Subcutaneous abdominal adipose tissue (tissue), 5 donors: ENCODE measurements around the gene LGALS9B.
"Not testable (repeated sequence)": the region's sequence is repeated elsewhere in the genome, so short reads cannot be mapped to it uniquely, and the experiment has no call there.

Source experiments
- H3K27ac ChIP-seq: one replicate; pipeline ENCODE4 v1.7.0; 2013; ENCODE audit warnings: low read depth, mild to moderate bottlenecking, inconsistent platforms, low read length, moderate library complexity
- H3K27me3 ChIP-seq, 5 donors: one replicate each; pipeline ENCODE4 v1.7.0; 2013; ENCODE audit warnings: low read length in 5 of 5, inconsistent platforms in 1 of 5; ENCODE audit not compliant: control insufficient read depth in 5 of 5, insufficient read depth in 4 of 5
- H3K36me3 ChIP-seq, 5 donors: one replicate each; pipeline ENCODE4 v1.7.0; 2013; ENCODE audit warnings: low read length in 5 of 5; ENCODE audit not compliant: control insufficient read depth in 5 of 5, insufficient read depth in 5 of 5
- H3K4me1 ChIP-seq, 5 donors: one replicate each; pipeline ENCODE4 v1.7.0; 2013; ENCODE audit warnings: low read length in 5 of 5, mild to moderate bottlenecking in 3 of 5, moderate library complexity in 1 of 5; ENCODE audit not compliant: control insufficient read depth in 5 of 5, insufficient read depth in 5 of 5
- H3K4me3 ChIP-seq, 5 donors: one replicate each; pipeline ENCODE4 v1.7.0; 2013; ENCODE audit warnings: low read length in 5 of 5, low read depth in 1 of 5
- H3K9ac ChIP-seq, 5 donors: one replicate each; pipeline ENCODE4 v1.7.0; 2013; ENCODE audit warnings: low read length in 5 of 5, mild to moderate bottlenecking in 4 of 5, moderate library complexity in 3 of 5
- H3K9me3 ChIP-seq, 5 donors: one replicate each; pipeline ENCODE4 v1.7.0; 2013; ENCODE audit warnings: low read length in 5 of 5; ENCODE audit not compliant: control insufficient read depth in 5 of 5
- donor health status: healthy.
- donor health status: healthy.
- donor health status: healthy.
- donor health status: healthy.
- donor health status: healthy.

LGALS9B gene

GRCh38 chr17:20467447-20467846 lies at the start of gene LGALS9B:
Gene LGALS9B, minus strand, starts transcription at chr17:20467539. Its CDS starts 69 bp downstream, at chr17:20467470.
- H3K27ac ChIP-seq, H3K4me1 ChIP-seq, H3K9ac ChIP-seq, H3K36me3 ChIP-seq, H3K9me3 ChIP-seq, H3K27me3 ChIP-seq, H3K4me3 ChIP-seq: not testable (repeated sequence)

GRCh38 chr17:20516986-20517385 lies 49.6 kb upstream of the LGALS9B start:
- H3K27ac ChIP-seq, H3K27me3 ChIP-seq, H3K4me3 ChIP-seq, H3K4me1 ChIP-seq, H3K9ac ChIP-seq, H3K9me3 ChIP-seq, H3K36me3 ChIP-seq: not testable (repeated sequence)

- not testable (repeated sequence) for H3K27ac ChIP-seq, H3K36me3 ChIP-seq, H3K4me1 ChIP-seq, H3K27me3 ChIP-seq, H3K4me3 ChIP-seq, H3K9ac ChIP-seq, H3K9me3 ChIP-seq
Measured at GRCh38 chr17:20515099-20515498, 47.8 kb upstream of the LGALS9B start.

DNA sequence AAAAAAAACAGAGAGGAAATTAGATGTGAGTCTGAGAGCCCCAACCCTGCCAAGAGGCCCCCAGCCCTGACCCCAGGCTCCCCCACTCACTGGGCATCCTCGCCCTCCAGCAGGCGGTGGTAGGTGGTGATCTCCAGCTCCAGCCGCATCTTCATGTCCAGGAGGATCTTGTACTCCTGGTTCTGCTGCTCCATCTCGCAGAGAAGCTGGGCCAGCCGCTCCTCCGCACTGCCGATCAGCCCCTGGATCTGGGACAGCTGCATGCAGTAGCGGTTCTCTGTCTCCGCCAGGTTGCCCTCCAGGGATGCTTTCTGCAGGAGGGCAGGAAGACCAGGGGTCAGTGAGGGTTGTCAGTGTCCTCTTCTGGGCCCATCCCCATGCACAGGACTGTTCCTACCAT lies 46.2 kb upstream of the LGALS9B start:
- not testable (repeated sequence) for H3K36me3 ChIP-seq, H3K27ac ChIP-seq, H3K4me1 ChIP-seq, H3K9ac ChIP-seq, H3K27me3 ChIP-seq, H3K9me3 ChIP-seq, H3K4me3 ChIP-seq

DNA sequence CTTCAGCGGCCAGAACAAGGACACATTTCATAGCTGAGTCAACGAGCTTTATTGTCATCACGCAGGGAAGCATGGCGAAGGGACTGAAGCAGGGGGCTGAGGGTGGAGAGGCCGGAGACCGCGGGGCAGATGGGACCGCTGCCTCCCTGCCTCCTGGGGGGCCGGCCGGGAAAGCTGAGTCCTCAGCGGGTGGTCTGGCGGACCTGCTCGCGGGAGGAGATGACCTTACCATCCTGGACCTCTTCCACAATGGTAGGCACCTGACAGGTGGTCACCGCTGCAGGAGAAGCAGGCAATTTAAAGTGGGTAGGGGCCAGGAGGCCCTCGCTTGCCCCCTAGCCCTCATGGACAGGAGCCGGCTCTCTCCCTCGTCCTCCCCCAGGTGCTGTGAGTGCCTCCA lies 45.0 kb upstream of the LGALS9B start:
- H3K27me3 ChIP-seq, H3K27ac ChIP-seq, H3K9me3 ChIP-seq, H3K4me3 ChIP-seq, H3K9ac ChIP-seq, H3K36me3 ChIP-seq, H3K4me1 ChIP-seq: not testable (repeated sequence)

DNA sequence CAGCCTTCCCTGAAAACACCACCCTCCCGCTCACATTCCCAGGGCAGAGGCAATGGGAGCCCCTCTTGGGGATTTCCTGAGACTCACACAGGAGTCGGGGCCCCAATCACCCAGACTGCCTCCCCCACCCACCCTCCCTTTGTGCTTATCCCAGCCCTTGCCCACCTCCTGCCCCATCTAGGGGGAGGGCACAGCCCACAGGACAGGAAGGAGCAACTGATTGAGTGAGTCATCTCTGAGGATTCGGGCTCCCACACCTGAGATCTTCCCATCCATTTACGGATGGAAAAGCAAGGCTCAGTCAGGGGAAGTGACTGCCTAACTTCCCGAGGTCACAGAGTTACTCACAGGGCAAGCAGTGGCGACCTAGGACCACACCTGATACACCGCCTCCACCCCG lies 44.4 kb upstream of the LGALS9B start:
- not testable (repeated sequence) for H3K4me1 ChIP-seq, H3K27ac ChIP-seq, H3K36me3 ChIP-seq, H3K27me3 ChIP-seq, H3K9me3 ChIP-seq, H3K4me3 ChIP-seq, H3K9ac ChIP-seq

GRCh38 chr17:20505333-20505732 lies 38.0 kb upstream of the LGALS9B start:
- H3K27me3 ChIP-seq, H3K4me1 ChIP-seq, H3K27ac ChIP-seq, H3K4me3 ChIP-seq, H3K9ac ChIP-seq, H3K36me3 ChIP-seq, H3K9me3 ChIP-seq: not testable (repeated sequence)

GRCh38 chr17:20504388-20505066 lies 37.2 kb upstream of the LGALS9B start:
- not testable (repeated sequence) for H3K4me3 ChIP-seq, H3K27ac ChIP-seq, H3K36me3 ChIP-seq, H3K9me3 ChIP-seq, H3K9ac ChIP-seq, H3K4me1 ChIP-seq, H3K27me3 ChIP-seq

GRCh38 chr17:20501896-20502295 lies 34.6 kb upstream of the LGALS9B start:
- not testable (repeated sequence) for H3K36me3 ChIP-seq, H3K4me1 ChIP-seq, H3K27ac ChIP-seq, H3K4me3 ChIP-seq, H3K9me3 ChIP-seq, H3K9ac ChIP-seq, H3K27me3 ChIP-seq

GRCh38 chr17:20500346-20500745 lies 33.0 kb upstream of the LGALS9B start:
- not testable (repeated sequence) for H3K27ac ChIP-seq, H3K9me3 ChIP-seq, H3K4me3 ChIP-seq, H3K9ac ChIP-seq, H3K36me3 ChIP-seq, H3K4me1 ChIP-seq, H3K27me3 ChIP-seq

GRCh38 chr17:20495420-20495819 lies 28.1 kb upstream of the LGALS9B start:
- not testable (repeated sequence) for H3K27ac ChIP-seq, H3K9ac ChIP-seq, H3K36me3 ChIP-seq, H3K4me1 ChIP-seq, H3K9me3 ChIP-seq, H3K27me3 ChIP-seq, H3K4me3 ChIP-seq
